GM12878 (cell line): Measurements from ENCODE around the gene NGB.

ENCODE experiments used
- CEBPB ChIP-seq, 2 experiments: fragments of 150-350 bp in 1 of 2; IDR thresholded peaks; 2 replicates each; pipeline ENCODE4 v1.6.1; 2012 to 2014; ENCODE audit warnings: low read depth in 2 of 2, low read length in 2 of 2, borderline replicate concordance in 1 of 2, inconsistent platforms in 1 of 2
- CHD1 ChIP-seq: IDR thresholded peaks from 2 replicates; pipeline ENCODE4 v1.6.1; 2012; ENCODE audit warnings: low read depth, low read length, improper control_type of control experiment
- CHD2 ChIP-seq: IDR thresholded peaks from 2 replicates; pipeline ENCODE4 v1.6.1; 2011; ENCODE audit warnings: low read depth, low read length, improper control_type of control experiment, borderline replicate concordance
- SP1 ChIP-seq: IDR thresholded peaks from one replicate; pipeline ENCODE4 v1.6.1; 2011; ENCODE audit warnings: low read depth, low read length
- SPI1 ChIP-seq: IDR thresholded peaks from 2 replicates; pipeline ENCODE4 v1.6.1; 2011; ENCODE audit warnings: low read depth, mild to moderate bottlenecking, low read length, moderate library complexity, borderline replicate concordance; ENCODE audit not compliant: insufficient read depth
- YY1 ChIP-seq: IDR thresholded peaks from 2 replicates; pipeline ENCODE4 v1.6.1; 2011; ENCODE audit warnings: low read depth, mild to moderate bottlenecking, low read length
- ZNF274 ChIP-seq: IDR thresholded peaks from one replicate; pipeline ENCODE4 v1.8.0; 2011; ENCODE audit not compliant: insufficient read length, insufficient read depth
- TF ChIP-seq, protein P1 (sequence below), 3 experiments: IDR thresholded peaks in 2 of 3; conservative IDR thresholded peaks in 1 of 3; 2 replicates each; pipeline ENCODE4 v1.5.1; 2011; ENCODE audit warnings: low read depth in 3 of 3, low read length in 3 of 3, mild to moderate bottlenecking in 3 of 3, control low read depth in 2 of 3, moderate library complexity in 2 of 3, inconsistent platforms in 1 of 3, mixed read lengths in 1 of 3; ENCODE audit not compliant: control insufficient read depth in 2 of 3, insufficient read depth in 1 of 3; ENCODE audit errors: extremely low read depth in 1 of 3

GRCh38 chr14:77306416-77306815, 35.4 kb upstream of the NGB start:
- TF ChIP-seq, protein P1, sequence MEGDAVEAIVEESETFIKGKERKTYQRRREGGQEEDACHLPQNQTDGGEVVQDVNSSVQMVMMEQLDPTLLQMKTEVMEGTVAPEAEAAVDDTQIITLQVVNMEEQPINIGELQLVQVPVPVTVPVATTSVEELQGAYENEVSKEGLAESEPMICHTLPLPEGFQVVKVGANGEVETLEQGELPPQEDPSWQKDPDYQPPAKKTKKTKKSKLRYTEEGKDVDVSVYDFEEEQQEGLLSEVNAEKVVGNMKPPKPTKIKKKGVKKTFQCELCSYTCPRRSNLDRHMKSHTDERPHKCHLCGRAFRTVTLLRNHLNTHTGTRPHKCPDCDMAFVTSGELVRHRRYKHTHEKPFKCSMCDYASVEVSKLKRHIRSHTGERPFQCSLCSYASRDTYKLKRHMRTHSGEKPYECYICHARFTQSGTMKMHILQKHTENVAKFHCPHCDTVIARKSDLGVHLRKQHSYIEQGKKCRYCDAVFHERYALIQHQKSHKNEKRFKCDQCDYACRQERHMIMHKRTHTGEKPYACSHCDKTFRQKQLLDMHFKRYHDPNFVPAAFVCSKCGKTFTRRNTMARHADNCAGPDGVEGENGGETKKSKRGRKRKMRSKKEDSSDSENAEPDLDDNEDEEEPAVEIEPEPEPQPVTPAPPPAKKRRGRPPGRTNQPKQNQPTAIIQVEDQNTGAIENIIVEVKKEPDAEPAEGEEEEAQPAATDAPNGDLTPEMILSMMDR (IDR thresholded peaks at IDR 0.05 in 2 of 3, conservative IDR thresholded peaks at IDR 0.05 in 1 of 3; ENCODE audit: control insufficient read depth in 2 of 3, extremely low read depth in 1 of 3, insufficient read depth in 1 of 3, low read depth in 3 of 3, low read length in 3 of 3): no peak
- TF ChIP-seq YY1: no peak
- TF ChIP-seq CHD2: no peak
- TF ChIP-seq CHD1: no peak
- no peak for TF ChIP-seq ZNF274
- TF ChIP-seq SPI1: no peak
- TF ChIP-seq CEBPB (IDR thresholded peaks at IDR 0.05; ENCODE audit: borderline replicate concordance in 1 of 2, low read depth in 2 of 2, low read length in 2 of 2): no peak
- TF ChIP-seq SP1: no peak
